ENCODE data around the gene UBE2D2. TPM values are rescaled to one million over a fixed set of nuclear protein-coding genes. Genes with fewer than 3 reads are reported as not detected.
"Not testable (repeated sequence)": the region's sequence is repeated elsewhere in the genome, so short reads cannot be mapped to it uniquely, and the experiment has no call there.

Gene UBE2D2
- total RNA-seq, 1 experiment from 2014 or later = 105 TPM

- Histone ChIP-seq H3K9ac (ENCODE audit: low read length) (no peak overlapping the region), H3K4me3 (ENCODE audit: low read length) (no peak overlapping the region), H3K27me3 (ENCODE audit: low read length) (no peaks in the 10 kb centered on the region), H3K36me3 (ENCODE audit: insufficient read depth, low read length) (no peaks in the 10 kb centered on the region), H3K4me2 (ENCODE audit: low read depth, low read length, poor library complexity, severe bottlenecking) (no peak overlapping the region), H3K4me1 (ENCODE audit: low read length) (no peaks in the 10 kb centered on the region), H2AFZ (ENCODE audit: low read length) (no peak overlapping the region), H3K27ac (ENCODE audit: low read length) (no peak overlapping the region), H3K9me2 (replicated peaks; ENCODE audit: insufficient read depth, low read length) (no peaks in the 10 kb centered on the region), H3K9me3 (ENCODE audit: low read length) (no peaks in the 10 kb centered on the region), H4K20me1 (ENCODE audit: insufficient read depth, low read depth, low read length) (no peaks in the 10 kb centered on the region), H3K79me2 (ENCODE audit: low read length) (no peaks in the 10 kb centered on the region)
- DNase-seq = no peak
Measured at GRCh38 chr5:139531772-139532169, 29.4 kb upstream of the UBE2D2 start.

GRCh38 chr5:139543423-139543991, 17.6 kb upstream of the UBE2D2 start:
- Histone ChIP-seq H4K20me1 (ENCODE audit: insufficient read depth, low read depth, low read length) (no peaks in the 10 kb centered on the region), H3K36me3 (ENCODE audit: insufficient read depth, low read length) (no peaks in the 10 kb centered on the region), H3K79me2 (ENCODE audit: low read length) (no peaks in the 10 kb centered on the region), H2AFZ (ENCODE audit: low read length) (peak overlapping the region; percentile 76; the same call in 1 of the 2 replicates), H3K4me3 (ENCODE audit: low read length) (peak overlapping the region; percentile 57), H3K9me3 (ENCODE audit: low read length) (no peaks in the 10 kb centered on the region), H3K27me3 (ENCODE audit: low read length) (no peaks in the 10 kb centered on the region), H3K9me2 (replicated peaks; ENCODE audit: insufficient read depth, low read length) (no peaks in the 10 kb centered on the region), H3K9ac (ENCODE audit: low read length) (peak overlapping the region; percentile 55), H3K4me2 (ENCODE audit: low read depth, low read length, poor library complexity, severe bottlenecking) (peak overlapping the region; percentile 56), H3K4me1 (ENCODE audit: low read length) (peaks cover 17% of the 10 kb centered on the region), H3K27ac (ENCODE audit: low read length) (peak overlapping the region; percentile 50)
- peak; percentile 85 for DNase-seq

- H3K4me1 ChIP-seq (ENCODE audit: low read length) = peaks cover 18% of the 10 kb centered on the region
- H4K20me1 ChIP-seq (ENCODE audit: insufficient read depth, low read depth, low read length); H2AFZ ChIP-seq (ENCODE audit: low read length); H3K79me2 ChIP-seq (ENCODE audit: low read length); H3K9me3 ChIP-seq (ENCODE audit: low read length); DNase-seq; H3K27ac ChIP-seq (ENCODE audit: low read length); H3K4me2 ChIP-seq (ENCODE audit: low read depth, low read length, poor library complexity, severe bottlenecking); H3K9me2 ChIP-seq (replicated peaks; ENCODE audit: insufficient read depth, low read length); H3K36me3 ChIP-seq (ENCODE audit: insufficient read depth, low read length); H3K27me3 ChIP-seq (ENCODE audit: low read length); H3K4me3 ChIP-seq (ENCODE audit: low read length); H3K9ac ChIP-seq (ENCODE audit: low read length): not testable (repeated sequence)
Measured at GRCh38 chr5:139546593-139546992, 14.5 kb upstream of the UBE2D2 start.

GRCh38 chr5:139549162-139549894, 11.8 kb upstream of the UBE2D2 start:
- H3K4me2 ChIP-seq (ENCODE audit: low read depth, low read length, poor library complexity, severe bottlenecking) = no peak overlapping the region
- H3K36me3 ChIP-seq (ENCODE audit: insufficient read depth, low read length) = no peaks in the 10 kb centered on the region
- no peaks in the 10 kb centered on the region for H3K9me2 ChIP-seq (replicated peaks; ENCODE audit: insufficient read depth, low read length)
- no peaks in the 10 kb centered on the region for H4K20me1 ChIP-seq (ENCODE audit: insufficient read depth, low read depth, low read length)
- H3K27me3 ChIP-seq (ENCODE audit: low read length) = no peaks in the 10 kb centered on the region
- H3K79me2 ChIP-seq (ENCODE audit: low read length) = no peaks in the 10 kb centered on the region
- no peak overlapping the region for H3K4me3 ChIP-seq (ENCODE audit: low read length)
- DNase-seq = no peak
- peaks cover 2% of the 10 kb centered on the region; the same call in 1 of the 2 replicates for H3K4me1 ChIP-seq (ENCODE audit: low read length)
- H3K9ac ChIP-seq (ENCODE audit: low read length) = no peak overlapping the region
- no peak overlapping the region for H2AFZ ChIP-seq (ENCODE audit: low read length)
- no peaks in the 10 kb centered on the region for H3K9me3 ChIP-seq (ENCODE audit: low read length)
- no peak overlapping the region for H3K27ac ChIP-seq (ENCODE audit: low read length)

DNA sequence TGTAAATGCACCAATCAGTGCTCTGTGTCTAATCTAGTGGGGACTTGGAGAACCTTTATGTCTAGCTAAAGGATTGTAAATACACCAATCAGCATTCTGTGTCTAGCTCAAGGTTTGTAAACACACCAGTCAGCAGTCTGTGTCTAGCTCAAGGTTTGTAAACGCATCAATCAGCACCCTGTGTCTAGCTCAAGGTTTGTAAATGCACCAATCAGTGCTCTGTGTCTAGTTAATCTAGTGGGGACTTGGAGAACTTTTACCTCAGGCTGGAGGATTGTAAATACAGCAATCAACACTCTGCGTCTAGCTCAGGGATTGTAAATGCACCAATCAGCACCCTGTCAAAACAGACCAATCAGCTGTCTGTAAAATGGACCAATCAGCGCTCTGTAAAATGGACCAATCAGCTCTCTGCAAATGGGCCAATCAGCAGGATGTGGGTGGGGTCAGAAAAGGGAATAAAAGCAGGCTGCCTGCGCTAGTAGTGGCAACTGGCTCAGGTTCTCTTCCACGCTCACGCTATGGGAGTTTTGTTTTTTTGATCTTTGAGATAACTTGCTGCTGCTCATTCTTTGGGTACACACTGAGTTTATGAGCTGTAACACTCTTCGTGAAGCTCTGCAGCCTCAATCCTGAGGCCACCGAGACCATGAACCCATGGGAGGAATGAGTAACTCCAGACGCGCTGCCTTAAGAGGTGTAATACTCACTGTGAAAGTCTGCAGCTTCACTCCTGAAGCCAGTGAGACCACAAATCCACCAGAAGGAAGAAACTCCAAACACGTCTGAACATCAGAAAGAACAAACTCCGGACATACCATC, 10.9 kb upstream of the UBE2D2 start:
- not testable (repeated sequence) for H3K9me2 ChIP-seq (replicated peaks; ENCODE audit: insufficient read depth, low read length); H3K27me3 ChIP-seq (ENCODE audit: low read length); H3K9ac ChIP-seq (ENCODE audit: low read length); H3K27ac ChIP-seq (ENCODE audit: low read length); H3K9me3 ChIP-seq (ENCODE audit: low read length); H2AFZ ChIP-seq (ENCODE audit: low read length); H3K4me2 ChIP-seq (ENCODE audit: low read depth, low read length, poor library complexity, severe bottlenecking); H3K79me2 ChIP-seq (ENCODE audit: low read length); H4K20me1 ChIP-seq (ENCODE audit: insufficient read depth, low read depth, low read length); H3K4me3 ChIP-seq (ENCODE audit: low read length); H3K36me3 ChIP-seq (ENCODE audit: insufficient read depth, low read length); H3K4me1 ChIP-seq (ENCODE audit: low read length)
- peak; percentile 64 for DNase-seq

DNA sequence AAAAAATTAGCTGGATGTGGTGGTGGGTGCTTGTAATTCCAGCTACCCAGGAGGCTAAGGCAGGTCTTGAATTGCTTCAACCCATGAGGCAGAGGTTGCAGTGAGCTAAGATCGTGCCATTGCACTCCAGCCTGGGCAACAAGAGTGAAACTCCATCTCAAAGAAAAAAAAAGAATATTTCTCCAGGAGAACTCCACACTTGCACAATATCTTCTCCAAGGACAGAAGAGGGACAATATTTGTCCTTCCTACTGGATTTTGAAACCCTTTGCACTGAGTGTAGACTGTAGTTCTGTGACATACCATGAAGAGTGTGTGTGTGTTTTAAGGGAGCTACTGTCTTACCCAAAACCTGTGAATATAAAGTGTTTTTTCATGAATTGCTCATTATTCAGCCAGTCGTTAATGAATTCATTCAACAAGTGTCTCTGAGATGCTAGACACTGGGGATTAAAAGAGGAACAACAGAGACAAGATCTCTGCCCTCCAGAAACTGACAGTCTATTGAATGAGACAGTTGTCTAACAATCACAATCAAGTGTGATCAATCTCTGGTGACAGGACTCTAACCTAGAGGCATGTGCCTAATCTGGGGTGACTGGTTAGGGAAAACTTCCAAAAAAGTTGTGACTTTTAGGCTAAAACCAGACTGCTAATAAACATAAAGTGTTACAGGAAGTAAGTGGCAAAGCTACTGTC, 9.8 kb upstream of the UBE2D2 start:
- Histone ChIP-seq H2AFZ (ENCODE audit: low read length) (no peak overlapping the region; the same call in 1 of the 2 replicates), H3K36me3 (ENCODE audit: insufficient read depth, low read length) (no peaks in the 10 kb centered on the region), H3K4me2 (ENCODE audit: low read depth, low read length, poor library complexity, severe bottlenecking) (no peak overlapping the region)

DNA sequence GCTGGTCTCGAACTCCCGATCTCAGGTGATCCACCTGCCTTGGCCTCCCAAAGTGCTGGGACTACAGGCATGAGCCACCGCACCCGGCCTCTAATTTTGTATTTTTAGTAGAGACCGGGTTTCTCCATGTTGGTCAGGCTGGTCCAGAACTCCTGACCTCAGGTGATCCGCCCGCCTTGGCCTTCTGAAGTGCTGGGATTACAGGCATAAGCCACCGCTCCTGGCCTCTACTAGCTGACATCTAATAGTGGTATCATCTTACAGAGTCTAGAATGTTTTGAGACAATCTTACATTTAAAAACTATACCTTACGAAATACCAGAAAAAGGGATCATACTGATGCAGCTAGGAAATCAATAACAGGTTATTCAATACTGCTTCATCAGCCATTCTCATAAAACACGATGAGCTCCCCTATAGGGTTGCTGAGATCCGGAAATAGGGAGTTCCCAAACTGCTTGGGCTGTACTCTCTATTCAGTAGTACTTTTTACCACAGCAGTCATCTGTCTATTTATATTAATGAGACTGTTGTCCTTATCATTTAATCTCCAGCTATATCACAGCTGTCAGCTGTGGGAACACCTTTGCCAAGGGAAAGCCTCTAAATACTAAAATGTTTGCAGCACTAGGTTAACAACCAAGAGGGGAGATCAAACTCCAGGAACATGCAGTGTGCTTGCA, 8.1 kb upstream of the UBE2D2 start:
- Histone ChIP-seq H4K20me1 (ENCODE audit: insufficient read depth, low read depth, low read length) (no peaks in the 10 kb centered on the region), H3K9me3 (ENCODE audit: low read length) (no peaks in the 10 kb centered on the region), H3K9me2 (replicated peaks; ENCODE audit: insufficient read depth, low read length) (no peaks in the 10 kb centered on the region), H3K36me3 (ENCODE audit: insufficient read depth, low read length) (no peaks in the 10 kb centered on the region), H3K9ac (ENCODE audit: low read length) (no peak overlapping the region), H3K27me3 (ENCODE audit: low read length) (no peaks in the 10 kb centered on the region), H3K4me2 (ENCODE audit: low read depth, low read length, poor library complexity, severe bottlenecking) (no peak overlapping the region), H2AFZ (ENCODE audit: low read length) (no peak overlapping the region), H3K4me1 (ENCODE audit: low read length) (peaks cover 2% of the 10 kb centered on the region; the same call in 1 of the 2 replicates), H3K4me3 (ENCODE audit: low read length) (no peak overlapping the region), H3K27ac (ENCODE audit: low read length) (no peak overlapping the region), H3K79me2 (ENCODE audit: low read length) (no peaks in the 10 kb centered on the region)
- no peak for DNase-seq

More for the DNA sequence above, 9.8 kb upstream of the UBE2D2 start:
- no peak overlapping the region for H3K9ac ChIP-seq (ENCODE audit: low read length)
- H4K20me1 ChIP-seq (ENCODE audit: insufficient read depth, low read depth, low read length) = no peaks in the 10 kb centered on the region
- no peak for DNase-seq
- H3K9me3 ChIP-seq (ENCODE audit: low read length) = no peaks in the 10 kb centered on the region
- peaks cover 2% of the 10 kb centered on the region; the same call in 1 of the 2 replicates for H3K4me1 ChIP-seq (ENCODE audit: low read length)
- no peaks in the 10 kb centered on the region for H3K27me3 ChIP-seq (ENCODE audit: low read length)
- H3K9me2 ChIP-seq (replicated peaks; ENCODE audit: insufficient read depth, low read length) = no peaks in the 10 kb centered on the region
- no peaks in the 10 kb centered on the region for H3K79me2 ChIP-seq (ENCODE audit: low read length)
- H3K27ac ChIP-seq (ENCODE audit: low read length) = no peak overlapping the region
- no peak overlapping the region for H3K4me3 ChIP-seq (ENCODE audit: low read length)

Measured in Karpas-422 (cell line).